HepG2 (cell line): Measurements from ENCODE around the gene DNAH9. TPM values are rescaled to one million over a fixed set of nuclear protein-coding genes. Genes with fewer than 3 reads are reported as not detected.

Experiments
- ATAC-seq: fragments of 200-7000 bp; cut with Tn5 transposase; 3 replicates; pipeline ENCODE4 v1.9.1; 2020; ENCODE audit warnings: mild to moderate bottlenecking, moderate library complexity
- BruUV-seq: library from RNA; stranded (reverse); fragments of 400-500 nt; replicated peaks from 2 replicates; lab custom pipeline; 2021; lab: Mats Ljungman, UMichigan
- CTCF ChIA-PET: fragments of 300-600 bp; formaldehyde crosslinking; extraction: SDS; loops from one replicate; lab custom pipeline; 2021; ENCODE audit warnings: low total read pairs, inconsistent platforms, low intra/inter-chr PET ratio; lab: Yijun Ruan, JAX
- POLR2A ChIA-PET: fragments of 350-600 bp; sonication (Branson Sonifier 250); formaldehyde crosslinking; loops from one replicate; lab custom pipeline; 2020; ENCODE audit warnings: antibody characterized with exemption, inconsistent platforms; lab: Yijun Ruan, JAX
- DNase-seq: peaks from one replicate; pipeline ENCODE4 v3.0.0-alpha.2; 2015; ENCODE audit warnings: low spot score
- FAIRE-seq: peaks from 3 replicates; lab custom pipeline; 2011; peaks lifted over from hg19 to GRCh38; lab: Jason Lieb, UNC
- H2AFZ ChIP-seq: one replicate; pipeline ENCODE4 v1.6.1; 2011; ENCODE audit warnings: low read length, inconsistent platforms
- H3K27ac ChIP-seq: fragments of 300-600 bp; 3 replicates; pipeline ENCODE4 v1.8.0; 2011; ENCODE audit warnings: mixed run types, mild to moderate bottlenecking, mixed read lengths, low read length, inconsistent platforms; ENCODE audit not compliant: insufficient read depth; ENCODE audit errors: extremely low read length
- H3K27me3 ChIP-seq, 2 experiments: fragments of 200-600 bp in 1 of 2; 2 replicates in 1 of 2; 3 replicates in 1 of 2; pipeline versions ENCODE4 v1.6.0 to v1.8.0; 2011; ENCODE audit warnings: low read length in 2 of 2, mild to moderate bottlenecking in 2 of 2, moderate library complexity in 2 of 2, inconsistent platforms in 1 of 2; ENCODE audit not compliant: insufficient read depth in 2 of 2, control insufficient read depth in 1 of 2
- H3K36me3 ChIP-seq, 2 experiments: fragments of 200-600 bp in 1 of 2; replicated peaks in 1 of 2; 2 replicates in 1 of 2; 3 replicates in 1 of 2; pipeline versions ENCODE4 v1.5.1 to v1.8.0; 2011; ENCODE audit warnings: low read length in 2 of 2, inconsistent platforms in 1 of 2; ENCODE audit not compliant: insufficient read depth in 2 of 2, control insufficient read depth in 1 of 2
- H3K4me1 ChIP-seq: 2 replicates; pipeline ENCODE4 v1.5.1; 2012; ENCODE audit warnings: low read length, inconsistent platforms; ENCODE audit not compliant: insufficient read depth
- H3K4me2 ChIP-seq: 2 replicates; pipeline ENCODE4 v1.6.0; 2011; ENCODE audit warnings: low read depth, low read length, inconsistent platforms
- H3K4me3 ChIP-seq, 3 experiments: fragments of 200-600 bp in 1 of 3; sonication (generic), shearing (Covaris generic) in 1 of 3; replicated peaks in 1 of 3; 2 replicates each; pipeline ENCODE4 v1.5.1; 2011 to 2016; ENCODE audit warnings: low read length in 3 of 3, inconsistent platforms in 2 of 3, low read depth in 2 of 3, mild to moderate bottlenecking in 2 of 3, control low read depth in 1 of 3, mixed read lengths in 1 of 3; ENCODE audit not compliant: insufficient read depth in 1 of 3
- H3K79me2 ChIP-seq: one replicate; pipeline ENCODE4 v1.6.1; 2011; ENCODE audit warnings: low read length, inconsistent platforms; ENCODE audit not compliant: insufficient read depth
- H3K9ac ChIP-seq: 2 replicates; pipeline ENCODE4 v1.6.0; 2011; ENCODE audit warnings: mild to moderate bottlenecking, low read depth, low read length, inconsistent platforms; ENCODE audit not compliant: insufficient read depth
- H3K9me3 ChIP-seq: 2 replicates; pipeline ENCODE4 v1.5.1; 2012; ENCODE audit warnings: mild to moderate bottlenecking, low read length
- H4K20me1 ChIP-seq: 2 replicates; pipeline ENCODE4 v1.6.0; 2011; ENCODE audit warnings: inconsistent platforms, mild to moderate bottlenecking, low read length, moderate library complexity; ENCODE audit not compliant: insufficient read depth
- CEBPZ ChIP-seq: IDR thresholded peaks from 2 replicates; pipeline ENCODE4 v1.6.1; 2012; ENCODE audit warnings: low read length, improper control_type of control experiment
- CENPT ChIP-seq: sonication (generic); formaldehyde crosslinking; IDR thresholded peaks from 2 replicates; pipeline ENCODE4 v1.8.0; 2022; ENCODE audit warnings: low read depth, mild to moderate bottlenecking, moderate library complexity, missing genetic modification reagents
- EP300 ChIP-seq, 3 experiments: sonication (generic) in 1 of 3; formaldehyde crosslinking in 1 of 3; IDR thresholded peaks; 2 replicates each; pipeline versions ENCODE4 v1.5.1 to v1.6.1; 2011 to 2020; ENCODE audit warnings: low read depth in 2 of 3, low read length in 2 of 3, borderline replicate concordance in 1 of 3, improper control_type of control experiment in 1 of 3, mild to moderate bottlenecking in 1 of 3, missing genetic modification reagents in 1 of 3, moderate library complexity in 1 of 3
- FUBP1 ChIP-seq: sonication (generic); formaldehyde crosslinking; IDR thresholded peaks from 2 replicates; pipeline ENCODE4 v1.5.1; 2020; ENCODE audit warnings: missing genetic modification reagents, mild to moderate bottlenecking, borderline replicate concordance
- HINFP ChIP-seq: sonication (generic); formaldehyde crosslinking; IDR thresholded peaks from 2 replicates; pipeline ENCODE4 v1.4.0; 2020; ENCODE audit warnings: low read depth, mild to moderate bottlenecking, missing genetic modification reagents
- MTF1 ChIP-seq: sonication (generic); formaldehyde crosslinking; IDR thresholded peaks from 2 replicates; pipeline ENCODE4 v1.5.0; 2020; ENCODE audit warnings: missing genetic modification reagents
- SATB2 ChIP-seq: sonication (generic); formaldehyde crosslinking; IDR thresholded peaks from 2 replicates; pipeline ENCODE4 v1.5.0; 2020; ENCODE audit warnings: missing genetic modification reagents
- SKIL ChIP-seq: sonication (generic); formaldehyde crosslinking; IDR thresholded peaks from 2 replicates; pipeline ENCODE4 v1.8.0; 2022; ENCODE audit warnings: missing genetic modification reagents, mild to moderate bottlenecking, moderate library complexity, borderline replicate concordance
- ZKSCAN5 ChIP-seq: sonication (generic); formaldehyde crosslinking; IDR thresholded peaks from 2 replicates; pipeline ENCODE4 v1.5.1; 2020; ENCODE audit warnings: mild to moderate bottlenecking, missing genetic modification reagents
- ZNF180 ChIP-seq: sonication (generic); formaldehyde crosslinking; IDR thresholded peaks from 2 replicates; pipeline ENCODE4 v1.4.0; 2020; ENCODE audit warnings: low read depth, missing genetic modification reagents, borderline replicate concordance
- ZNF282 ChIP-seq: fragments of 450-650 bp; IDR thresholded peaks from 2 replicates; pipeline ENCODE4 v1.6.1; 2018; ENCODE audit not compliant: partially characterized antibody
- ZNF44 ChIP-seq: sonication (generic); formaldehyde crosslinking; IDR thresholded peaks from 2 replicates; pipeline ENCODE4 v1.5.1; 2020; ENCODE audit warnings: mild to moderate bottlenecking, missing genetic modification reagents
- ZNF652 ChIP-seq: IDR thresholded peaks from 2 replicates; pipeline ENCODE4 v1.6.1; 2016; ENCODE audit warnings: low read depth, borderline replicate concordance
- WGBS: methylation state at CpG from one replicate; pipeline ENCODE4 v1.1.6; 2017; ENCODE audit warnings: low lambda C conversion rate; 5-methylcytosine and 5-hydroxymethylcytosine counted together
- in situ Hi-C: cut with HindIII; loops from 2 replicates; pipeline ENCODE4 v1.10.0; 2017; ENCODE audit warnings: low pct_unique_long_range_greater_than_20kb; ENCODE audit not compliant: extremely low pct_ligation_motif_present
- intact Hi-C: fragments of 100-400 bp; cut with micrococcal nuclease; formaldehyde crosslinking; loops from one replicate; pipeline ENCODE4 v1.10.0; 2022; ENCODE audit not compliant: unreplicated experiment
- polyA plus RNA-seq, 8 experiments: library from polyadenylated mRNA; depleted of rRNA in 3 of 8; stranded (reverse) in 7 of 8; unstranded in 1 of 8; fragments of >200 nt; fragmentation: Illumina TruSeq in 4 of 8; extraction: Trizol in 4 of 8; gene quantifications; 2 replicates each; pipeline versions ENCODE4 v1.2.1 to v1.2.3, GENCODE V29; 2011 to 2016; ENCODE audit warnings: low read depth in 4 of 8, missing spikeins in 1 of 8, mixed read lengths in 1 of 8; ENCODE audit not compliant: insufficient read depth in 1 of 8
- total RNA-seq, 5 experiments: library from RNA; depleted of rRNA; stranded (reverse); fragments of >200 nt; fragmentation: Illumina TruSeq; extraction: Trizol; gene quantifications; 2 replicates each; pipeline ENCODE4 v1.2.3, GENCODE V29; 2016; ENCODE audit warnings: low read depth in 1 of 5

The DNAH9 gene
- total and polyA plus RNA-seq, 2 of the 13 experiments (the other 11 are each of a cell fraction or from before 2014, with no cell fraction given), result not detected

GRCh38 chr17:11805138-11805537, 206.9 kb downstream of the DNAH9 start:
- no peak for FAIRE-seq
- CTCF ChIA-PET, result no interaction called here

More at GRCh38 chr17:11805138-11805537, 206.9 kb downstream of the DNAH9 start:
- intact Hi-C loops, result no loop called here
- no peak for TF ChIP-seq ZKSCAN5 (CRISPR knock-in tag)
- no peak for TF ChIP-seq CENPT (CRISPR knock-in tag)
- no peak for TF ChIP-seq SATB2
- TF ChIP-seq HINFP (CRISPR knock-in tag), result no peak
- TF ChIP-seq FUBP1 (CRISPR knock-in tag), result no peak
- TF ChIP-seq SKIL, result no peak
- TF ChIP-seq ZNF282, result no peak
- no peak for TF ChIP-seq ZNF652 (CRISPR knock-in tag)
- no peak for TF ChIP-seq EP300 (IDR thresholded peaks at IDR 0.05; ENCODE audit: low read depth in 2 of 2, low read length in 2 of 2)
- no peak for TF ChIP-seq EP300 (CRISPR knock-in tag; IDR thresholded peaks at IDR 0.05; ENCODE audit: borderline replicate concordance)
- TF ChIP-seq CEBPZ, result no peak
- no peak for TF ChIP-seq ZNF44
- TF ChIP-seq ZNF180 (CRISPR knock-in tag), result no peak
- TF ChIP-seq MTF1 (CRISPR knock-in tag), result no peak
- Histone ChIP-seq H3K27me3 (peaks cover 0 to 6% of the 10 kb centered on the region in 2 experiments; a peak in 2 of 5 replicates), H3K36me3 (no peaks in the 10 kb centered on the region), H4K20me1 (no peaks in the 10 kb centered on the region), H3K4me3 (no peak overlapping the region), H3K4me2 (no peak overlapping the region), H3K79me2 (no peaks in the 10 kb centered on the region), H3K9me3 (no peaks in the 10 kb centered on the region), H3K4me1 (no peaks in the 10 kb centered on the region), H3K9ac (no peak overlapping the region), H3K27ac (no peak overlapping the region), H2AFZ (no peak overlapping the region)
- POLR2A ChIA-PET, result no interaction called here
- 31% methylated on average over 6 of the region's 6 CpGs for WGBS
- DNase-seq, result no peak
- no peak for ATAC-seq
- BruUV-seq, result no TSS peak
- in situ Hi-C loops, result no loop called here
